HG03103 (cell line): ENCODE measurements around the gene MRC1.

Experiments used
- ATAC-seq: cut with Tn5 transposase; IDR thresholded peaks from one replicate; pipeline ENCODE4 v1.9.1; 2021; ENCODE audit warnings: low read depth; ENCODE audit not compliant: unreplicated experiment

MRC1 gene

DNA sequence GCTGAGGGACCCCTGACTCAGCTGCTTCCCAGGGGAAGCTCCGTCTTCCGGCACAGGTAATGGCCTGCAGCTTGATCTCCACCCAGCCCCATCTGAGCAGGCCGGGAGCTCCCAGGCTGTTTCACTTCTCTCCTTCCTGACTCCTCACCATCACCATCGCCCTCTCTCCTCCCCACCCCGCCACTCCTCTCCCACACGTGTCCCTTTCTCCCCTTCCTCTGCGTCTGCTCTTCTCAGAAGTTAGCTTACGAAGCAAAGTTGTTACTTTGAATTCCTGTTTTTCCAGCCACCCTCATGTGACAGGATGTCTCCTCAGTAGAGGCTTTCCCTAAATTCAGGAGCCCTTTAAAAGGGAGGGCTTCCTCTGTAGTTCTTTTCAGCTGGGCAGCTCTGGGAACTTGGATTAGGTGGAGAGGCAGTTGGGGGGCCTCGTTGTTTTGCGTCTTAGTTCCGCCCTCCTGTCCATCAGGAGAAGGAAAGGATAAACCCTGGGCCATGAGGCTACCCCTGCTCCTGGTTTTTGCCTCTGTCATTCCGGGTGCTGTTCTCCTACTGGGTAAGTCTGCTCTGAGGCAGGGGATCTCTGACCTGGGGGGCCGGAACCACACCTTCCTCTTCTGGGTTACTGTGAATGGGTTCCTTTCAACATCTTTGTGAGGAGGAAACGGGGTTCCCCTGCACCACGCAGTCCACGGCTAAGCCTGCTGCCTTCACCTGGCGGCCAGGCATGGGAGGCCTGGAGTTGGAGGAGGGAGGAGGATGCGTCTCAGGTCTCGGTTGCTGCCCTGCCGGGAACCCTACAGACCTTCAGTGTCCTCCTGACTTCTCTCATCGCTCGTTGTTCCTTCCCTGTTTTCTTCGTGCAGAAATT is at the start of gene MRC1:
MRC1 (plus strand) TSS at position 378 of the 871 bp plus-strand sequence; CDS start at position 496, 118 bp downstream.
- no peak for ATAC-seq

DNA sequence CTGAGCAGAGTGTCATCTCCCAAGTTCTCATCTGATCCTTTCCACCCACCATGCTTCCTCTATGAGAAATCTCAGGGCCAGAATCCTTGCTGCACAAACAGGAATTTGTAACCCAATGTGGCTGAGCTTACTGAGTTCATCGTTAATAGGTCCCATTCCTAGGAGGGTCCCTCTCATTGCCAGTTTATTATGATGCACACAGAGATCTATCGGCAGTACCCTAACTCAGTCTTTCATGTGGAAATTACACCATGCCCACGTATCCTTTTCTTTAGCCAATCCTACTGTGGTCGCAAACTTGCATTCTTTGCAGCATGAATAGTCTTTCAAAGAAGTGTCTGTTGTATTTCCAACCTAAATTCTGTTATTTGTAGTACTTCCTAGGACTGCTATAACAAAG is 45.0 kb upstream of the MRC1 start:
- ATAC-seq: no peak

DNA sequence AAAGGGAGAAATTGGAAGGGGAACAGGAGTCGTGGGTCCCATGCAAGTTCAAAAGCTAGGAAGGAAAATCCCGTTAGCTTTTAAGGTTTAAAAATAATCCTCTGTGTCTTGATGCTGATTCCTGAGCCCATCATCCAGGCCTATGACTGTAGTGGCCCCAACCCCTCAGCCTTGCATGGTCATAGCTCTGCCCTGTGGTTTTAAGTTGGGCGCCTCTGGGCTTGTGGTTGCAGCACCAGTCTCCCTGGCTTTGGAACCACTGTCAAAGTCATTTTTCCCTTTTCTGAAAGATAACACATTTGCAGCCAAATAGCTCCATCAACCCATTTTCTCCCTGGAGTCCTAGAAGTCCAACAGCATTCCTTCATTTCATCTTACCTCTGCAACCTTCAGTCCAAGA is 43.5 kb upstream of the MRC1 start:
- ATAC-seq: no peak

DNA sequence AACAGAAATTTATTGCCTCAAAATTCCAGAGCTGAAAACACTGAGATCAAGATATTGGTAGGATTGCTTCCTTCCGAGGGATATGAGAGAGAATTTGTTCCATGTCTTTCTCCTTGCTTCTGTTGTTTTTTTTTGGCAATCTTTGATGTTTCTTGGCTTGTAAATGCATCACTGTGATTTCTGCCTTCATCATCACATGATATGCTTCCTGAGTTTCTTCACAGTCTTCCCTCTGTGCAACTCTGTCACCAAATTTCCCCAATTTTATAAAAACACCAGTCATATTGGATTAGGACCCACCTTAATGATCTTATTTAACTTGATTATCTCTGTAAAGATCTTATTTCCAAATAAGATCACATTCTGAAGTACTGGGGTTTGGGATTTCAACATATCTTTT is 42.4 kb upstream of the MRC1 start:
- ATAC-seq: no peak

DNA sequence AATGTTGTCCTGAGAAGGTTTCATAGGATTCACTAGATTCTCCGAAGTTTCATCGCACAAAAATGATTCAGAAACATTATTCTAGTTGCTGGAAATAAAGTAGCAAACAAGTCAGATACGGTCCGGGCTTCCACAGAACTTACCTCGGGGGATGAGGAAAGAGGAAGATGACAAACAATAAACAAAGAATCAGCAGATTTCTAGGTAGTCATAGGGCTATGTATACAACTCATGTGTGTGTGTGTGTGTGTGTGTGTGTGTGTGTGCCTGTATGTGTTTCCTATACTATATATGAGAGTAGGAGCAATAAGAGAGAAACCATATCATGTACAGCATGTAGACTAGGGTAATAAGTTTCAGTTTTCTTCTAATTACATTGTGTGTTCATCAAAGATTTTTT is 40.7 kb upstream of the MRC1 start:
- no peak for ATAC-seq

DNA sequence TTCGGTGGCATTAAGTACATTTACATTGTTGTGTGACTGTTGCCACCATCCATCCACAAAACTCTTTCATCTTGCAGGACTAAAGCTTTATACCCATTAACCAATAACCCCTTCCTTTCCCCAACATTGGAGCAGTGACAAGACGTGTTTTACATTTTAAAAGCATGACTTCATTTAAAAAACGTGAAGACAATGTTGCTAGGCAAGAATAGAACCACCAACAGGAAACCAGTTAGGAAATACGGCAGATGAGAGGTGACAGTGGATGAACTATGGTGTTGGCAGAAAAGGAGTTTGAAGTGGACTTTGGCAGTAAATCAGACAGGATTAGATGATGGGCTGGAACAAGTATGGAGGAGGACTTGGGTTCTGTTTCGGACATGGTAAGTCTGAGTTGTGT is 40.2 kb upstream of the MRC1 start:
- no peak for ATAC-seq

DNA sequence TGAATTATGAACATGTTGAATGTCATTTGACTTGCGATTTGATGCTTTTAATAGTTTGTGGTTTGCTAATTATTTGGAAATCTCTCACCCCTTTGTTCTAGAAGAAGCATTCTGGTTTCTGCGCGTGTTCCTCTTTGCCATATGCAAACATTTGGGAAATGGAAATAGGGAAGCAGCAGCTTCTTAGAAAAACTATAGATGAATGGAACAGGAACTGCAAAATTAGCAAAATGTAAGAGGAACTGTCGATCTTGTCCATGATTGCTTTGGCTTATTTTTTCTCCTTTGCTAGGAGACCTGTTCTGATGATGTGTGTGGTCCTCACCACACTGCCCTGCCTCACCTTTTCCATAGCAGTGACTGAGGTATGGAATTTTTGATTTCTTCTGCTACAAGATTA is 38.1 kb upstream of the MRC1 start:
- no peak for ATAC-seq

DNA sequence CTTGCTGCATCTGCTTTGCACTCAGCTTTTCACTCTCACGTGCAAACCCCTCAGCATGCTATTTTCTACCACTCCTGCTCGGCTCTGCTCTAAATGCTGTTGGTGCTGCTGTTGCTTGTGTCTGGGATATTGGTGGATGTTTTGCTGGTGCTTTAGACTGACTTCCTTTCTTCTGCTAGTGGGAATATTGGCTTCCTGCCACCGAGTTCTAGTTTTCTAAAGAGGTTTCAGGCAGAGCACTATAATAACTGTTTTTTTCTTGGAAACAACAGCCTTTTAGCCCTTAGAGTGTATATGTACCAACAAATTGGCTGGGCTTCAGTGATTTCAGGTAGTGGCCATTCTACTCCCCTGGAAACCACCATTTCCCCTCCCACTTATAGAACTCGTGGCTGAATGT is 29.4 kb upstream of the MRC1 start:
- ATAC-seq: no peak

DNA sequence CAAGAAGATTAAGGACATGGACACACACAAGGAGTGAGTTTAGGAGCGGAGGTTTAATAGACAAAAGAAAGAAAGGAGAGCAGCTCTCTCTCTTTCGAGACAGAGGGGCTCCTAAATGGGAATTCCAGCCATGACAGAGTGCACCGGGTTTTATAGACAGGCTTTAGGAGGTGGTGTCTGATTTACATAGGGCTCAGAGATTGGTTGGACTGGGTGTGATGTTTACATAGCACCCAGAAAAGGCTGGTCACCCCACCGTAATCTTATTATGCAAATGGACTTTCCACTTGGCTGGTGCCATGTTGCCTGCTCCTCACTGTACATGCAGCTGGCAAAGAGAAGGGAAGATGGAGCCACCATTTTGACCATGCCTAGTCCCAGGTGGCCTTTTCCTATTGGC is 28.4 kb upstream of the MRC1 start:
- ATAC-seq: no peak

DNA sequence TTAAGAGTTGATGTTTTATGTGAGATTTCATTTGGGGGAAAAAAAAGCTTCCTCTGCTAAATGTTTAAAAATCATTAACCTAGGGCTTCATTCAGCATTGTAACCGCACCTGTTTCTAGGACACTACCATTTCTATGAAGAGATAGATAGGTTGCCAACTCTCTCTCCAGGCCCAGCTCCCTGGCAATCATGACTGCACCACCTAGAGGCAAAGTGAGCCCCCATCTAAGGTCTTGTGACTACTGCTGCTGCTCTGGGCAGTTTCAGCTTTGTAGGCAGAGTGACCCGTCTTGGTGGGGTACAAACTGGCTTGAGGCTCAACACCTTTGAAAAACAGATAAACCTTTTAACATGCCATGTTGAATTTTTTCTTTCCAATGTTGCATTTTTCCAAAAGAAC is 27.3 kb upstream of the MRC1 start:
- ATAC-seq: no peak

DNA sequence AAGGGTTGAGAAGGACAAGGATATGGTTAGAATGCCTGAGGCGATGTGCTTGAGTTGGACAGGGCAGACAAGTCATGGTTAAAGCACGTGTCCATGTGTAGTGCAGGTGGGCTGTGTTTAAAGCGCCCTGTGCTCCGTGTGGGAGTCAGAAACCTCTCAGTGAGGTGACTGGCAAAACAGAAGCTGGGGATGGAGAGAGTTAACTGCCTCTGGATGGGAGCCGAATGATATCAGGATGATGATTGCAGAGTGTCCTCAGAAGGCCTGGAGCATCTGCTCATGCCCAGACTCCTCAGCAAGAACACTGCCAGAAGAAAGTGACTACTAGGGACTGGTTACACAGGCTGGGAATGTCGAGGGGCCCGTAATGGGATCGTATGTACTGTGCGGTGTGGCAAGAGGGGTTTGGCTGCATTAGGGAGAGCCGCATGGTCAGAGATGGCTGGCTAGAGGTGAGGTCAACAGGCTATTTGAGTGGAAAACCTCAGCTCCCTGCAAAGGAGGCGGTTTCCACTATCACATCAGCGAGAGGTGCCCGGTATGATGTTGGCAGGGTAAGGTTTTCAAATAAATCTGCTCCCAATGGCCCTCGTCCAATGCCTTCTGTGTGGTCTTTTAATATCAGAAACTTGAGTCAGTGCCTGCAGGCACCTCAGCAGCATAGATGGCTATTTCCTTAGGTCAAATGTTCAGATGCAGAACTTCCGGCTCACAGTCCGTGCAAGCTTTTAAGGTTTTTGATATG is 26.1 kb upstream of the MRC1 start:
- ATAC-seq: no peak

DNA sequence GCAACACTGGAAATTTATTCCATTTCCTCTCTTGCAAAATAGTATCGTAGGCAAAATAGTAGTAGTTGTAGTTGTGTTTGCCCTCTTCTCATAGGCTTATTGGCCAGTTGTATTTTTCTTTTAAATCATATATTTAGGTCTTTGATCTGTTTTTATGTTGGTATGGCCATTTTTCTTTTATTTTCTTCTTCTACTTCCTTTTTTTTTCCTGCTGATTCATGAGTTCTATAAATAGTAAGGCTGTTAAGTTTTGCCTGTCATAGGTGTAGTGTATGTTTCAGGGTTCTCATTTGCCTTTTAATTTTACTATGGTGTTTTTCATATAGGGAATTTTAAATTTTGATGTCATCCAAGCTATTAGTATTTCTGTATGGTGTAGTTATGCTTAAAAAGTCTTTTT is 25.4 kb upstream of the MRC1 start:
- ATAC-seq: no peak

DNA sequence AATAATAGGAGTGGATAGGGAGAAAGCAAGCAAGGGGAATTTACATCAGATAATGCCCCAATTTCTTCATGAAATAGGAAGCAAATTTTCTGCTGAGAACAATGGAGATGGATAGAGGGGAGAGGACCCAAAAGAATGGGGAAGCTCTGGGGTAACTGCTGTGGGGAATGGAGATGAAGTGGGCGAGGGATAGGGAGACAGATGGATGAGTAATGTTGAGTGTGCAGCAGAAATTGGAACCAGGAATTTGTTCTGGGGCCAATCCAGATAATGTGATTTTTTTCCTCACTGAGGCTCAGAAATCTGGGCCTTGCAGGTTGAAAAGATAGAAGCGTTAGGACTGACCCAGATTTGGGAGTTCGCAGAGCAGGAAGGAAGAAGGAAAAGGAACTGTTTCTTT is 24.5 kb upstream of the MRC1 start:
- ATAC-seq: no peak

DNA sequence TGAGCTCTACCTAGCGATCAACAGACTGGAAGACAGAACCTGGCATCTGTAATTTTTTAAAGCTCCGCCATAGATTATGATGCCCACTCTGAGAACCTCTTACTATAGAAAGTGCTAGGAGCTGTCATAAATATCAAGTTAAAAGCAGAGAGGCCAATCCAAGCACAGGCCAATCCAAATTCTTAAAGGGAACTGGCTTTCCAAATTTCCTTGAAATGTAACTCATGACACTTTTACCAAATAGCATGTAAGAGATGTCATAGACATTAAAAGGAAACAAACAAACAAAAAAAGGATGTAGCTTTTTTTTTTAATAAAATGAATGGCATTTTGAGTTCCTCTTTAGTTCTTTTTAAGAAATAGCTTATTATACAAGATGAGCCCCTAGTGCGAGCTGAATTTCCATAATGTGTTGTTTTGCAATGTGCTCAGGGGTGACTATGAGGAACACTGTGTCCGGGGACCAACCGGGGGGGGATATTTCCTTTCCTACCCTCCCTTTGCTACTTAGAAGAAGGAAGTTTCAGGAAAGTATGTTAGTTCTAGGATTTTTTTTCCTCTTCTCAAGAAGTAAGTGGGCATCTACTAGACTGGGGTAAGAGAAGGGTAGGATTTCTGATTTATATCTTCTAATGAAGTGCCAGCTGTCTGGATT is 23.7 kb upstream of the MRC1 start:
- ATAC-seq: no peak

DNA sequence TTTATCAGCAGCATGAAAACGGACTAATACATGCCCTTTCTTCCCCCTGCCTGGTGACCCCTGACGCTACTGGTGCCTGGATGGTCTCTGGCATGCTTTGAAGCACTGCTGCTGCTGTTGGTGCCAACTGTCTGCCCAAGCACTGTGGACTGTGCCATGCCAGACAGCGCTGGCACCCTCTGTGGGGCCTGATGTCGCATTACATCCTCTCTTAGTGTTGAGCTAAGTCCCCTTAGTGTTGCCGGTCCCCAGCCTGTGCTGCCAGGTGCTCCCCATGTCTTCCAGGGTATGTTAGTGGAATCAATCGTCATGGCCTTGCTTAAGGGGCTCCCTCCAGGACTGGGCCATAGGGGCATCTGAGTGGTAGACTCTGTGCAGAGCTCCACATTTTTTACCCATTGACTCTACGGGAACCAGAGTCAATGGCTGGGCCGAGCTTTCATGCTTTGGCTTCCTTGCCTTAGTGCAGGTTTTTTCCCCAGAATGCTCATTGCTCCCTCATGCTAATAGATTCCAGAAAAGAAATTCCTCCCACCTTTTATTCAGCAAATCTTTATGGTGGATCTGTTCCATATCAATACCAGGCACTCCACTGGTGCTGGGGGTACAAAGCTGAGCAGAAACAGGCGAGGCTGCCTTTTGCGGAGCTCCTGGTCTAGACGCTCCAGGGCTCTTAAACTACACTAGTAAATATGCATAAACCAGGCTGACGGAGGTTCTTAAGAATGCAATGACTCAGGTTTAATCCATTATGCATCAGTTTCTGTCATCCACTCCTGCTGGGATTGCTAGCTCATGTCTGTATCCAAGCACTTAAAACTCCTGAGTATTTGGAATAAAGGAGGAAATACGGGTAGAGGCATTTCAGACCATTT is 21.8 kb upstream of the MRC1 start:
- no peak for ATAC-seq

DNA sequence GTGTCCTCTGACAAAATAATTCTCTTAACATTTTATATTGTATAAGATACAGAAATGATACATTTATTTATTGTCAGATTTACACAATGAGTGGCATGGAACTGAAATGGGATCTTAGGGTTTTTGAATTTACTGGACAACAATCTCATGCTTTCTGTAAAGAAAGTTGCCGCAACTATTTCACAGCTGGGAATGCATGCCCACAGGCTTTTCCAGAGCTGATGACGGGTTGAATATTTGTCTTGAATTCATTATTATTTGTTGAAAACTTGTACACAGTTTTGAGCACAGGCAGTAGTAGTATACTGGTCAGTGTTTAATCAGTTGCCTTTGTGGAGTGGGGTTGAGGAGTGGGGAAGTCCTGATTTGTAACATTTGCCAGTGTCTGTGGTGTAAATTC is 20.5 kb upstream of the MRC1 start:
- no peak for ATAC-seq

DNA sequence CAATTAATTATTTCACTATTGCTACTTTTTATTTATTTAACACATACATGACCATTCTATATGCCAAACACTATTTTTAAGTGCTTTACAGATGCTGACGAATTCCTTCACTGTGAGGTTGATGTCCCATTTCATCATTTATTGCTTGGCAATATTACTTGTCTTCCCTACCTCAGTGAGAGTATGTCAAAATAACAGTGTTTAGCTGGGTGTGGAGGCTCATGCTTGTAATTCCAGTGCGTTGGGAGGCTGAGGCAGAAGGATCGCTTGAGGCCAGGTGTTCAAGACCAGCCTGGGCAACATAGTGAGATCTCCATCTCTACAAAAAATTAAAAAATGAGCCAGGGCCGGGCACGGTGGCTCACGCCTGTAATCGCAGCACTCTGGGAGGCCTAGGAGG is 19.8 kb upstream of the MRC1 start:
- no peak for ATAC-seq

DNA sequence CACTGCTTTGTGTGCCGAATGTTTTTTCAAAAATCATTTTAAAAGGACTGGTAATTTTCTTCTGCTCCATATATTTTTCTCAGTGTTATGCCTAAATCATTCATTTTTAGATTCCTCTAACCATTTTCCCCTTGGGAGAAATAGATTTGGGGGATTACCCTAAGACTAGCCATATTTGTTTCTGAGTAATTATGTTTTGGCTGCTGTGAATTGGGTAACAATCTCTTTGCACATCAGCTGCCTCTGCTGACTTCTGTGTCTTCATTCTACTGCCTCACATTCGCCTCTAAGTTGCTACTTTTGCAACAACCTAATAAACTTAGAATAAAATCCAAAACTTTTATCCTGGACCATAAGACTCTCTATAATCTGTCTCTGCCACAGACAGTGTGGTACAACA is 18.5 kb upstream of the MRC1 start:
- ATAC-seq: no peak

DNA sequence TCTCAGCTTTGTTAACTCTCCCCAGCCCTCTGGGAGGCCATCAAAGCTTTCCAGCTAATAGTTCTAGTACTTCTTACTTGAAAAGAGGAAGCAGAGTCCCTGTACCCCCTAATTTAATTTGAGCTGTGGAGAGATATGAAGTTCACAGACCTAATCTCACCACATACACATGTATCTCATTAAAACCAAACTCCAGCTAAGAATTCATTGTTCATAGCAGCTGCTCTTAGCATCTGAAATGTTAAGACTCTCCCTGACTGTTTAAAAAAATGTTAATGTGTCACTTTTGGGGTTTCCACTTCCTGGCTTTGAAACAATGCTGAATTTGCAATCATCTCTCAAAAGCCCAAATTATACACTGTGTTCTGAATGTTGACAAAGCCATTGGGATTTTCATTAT is 16.2 kb upstream of the MRC1 start:
- ATAC-seq: no peak

DNA sequence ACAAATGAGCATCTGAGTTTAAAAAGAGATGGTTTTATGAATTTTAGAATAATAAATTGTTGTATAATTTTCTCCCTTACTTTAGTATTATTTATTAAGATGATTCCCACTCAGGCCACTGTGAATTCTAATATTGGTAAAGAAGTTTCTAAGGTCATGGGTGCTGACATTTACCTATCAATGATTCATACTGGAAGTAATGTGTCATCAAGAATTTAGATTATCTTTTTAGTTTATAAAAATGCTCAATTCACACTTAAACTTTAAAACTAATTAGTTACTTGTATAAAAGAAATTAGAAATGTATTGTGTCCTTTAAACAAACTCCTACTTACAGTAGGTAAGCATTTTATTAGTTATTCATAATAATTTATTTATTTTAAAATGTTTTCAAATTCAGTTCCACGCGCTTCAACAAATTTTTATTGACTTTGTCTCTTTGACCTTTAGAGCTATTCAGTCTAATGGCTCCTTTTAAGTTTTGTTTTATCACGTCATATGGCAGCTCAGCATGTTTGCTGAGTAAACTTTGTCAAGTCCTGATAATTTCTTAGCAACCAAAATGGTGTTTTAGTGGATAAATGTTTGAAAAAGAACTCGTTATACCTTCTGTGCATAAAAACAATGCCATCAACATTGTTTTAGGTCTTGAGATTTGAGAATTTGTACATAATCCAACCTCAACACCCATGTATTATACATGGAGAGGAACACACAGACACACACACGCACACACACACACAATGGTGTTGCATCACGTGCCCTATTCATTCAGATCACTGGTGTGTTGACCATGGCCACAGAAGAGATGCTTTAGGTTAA is 15.1 kb upstream of the MRC1 start:
- no peak for ATAC-seq
